SH-SY5Y (cell line): Measurements from ENCODE around the gene HPDL.

Experiments used
- GATA2 ChIP-seq: IDR thresholded peaks from 2 replicates; pipeline ENCODE4 v1.6.1; 2011; ENCODE audit warnings: mild to moderate bottlenecking, low read depth, low read length
- GATA3 ChIP-seq: IDR thresholded peaks from 2 replicates; pipeline ENCODE4 v1.6.1; 2011; ENCODE audit warnings: low read depth, mild to moderate bottlenecking, low read length, moderate library complexity

GRCh38 chr1:45331436-45332345 is 5.0 kb downstream of the HPDL start:
- TF ChIP-seq GATA3 = no peak
- TF ChIP-seq GATA2 = no peak
